IMR-90 (cell line): ENCODE measurements around the gene ALKAL2. TPM values are rescaled to one million over a fixed set of nuclear protein-coding genes. Genes with fewer than 3 reads are reported as not detected.

Experiments
- ATAC-seq: fragments of 200-7000 bp; cut with Tn5 transposase; 2 replicates; pipeline ENCODE4 v1.9.1; 2020; ENCODE audit warnings: low read depth, mild to moderate bottlenecking, moderate library complexity
- BruUV-seq: library from RNA; stranded (reverse); fragments of 400-500 nt; replicated peaks from 2 replicates; lab custom pipeline; 2021; lab: Mats Ljungman, UMichigan
- CTCF ChIA-PET: fragments of 300-600 bp; formaldehyde crosslinking; extraction: SDS; loops from one replicate; lab custom pipeline; 2021; ENCODE audit warnings: antibody characterized with exemption; lab: Yijun Ruan, JAX
- POLR2A ChIA-PET: fragments of 300-600 bp; sonication (Branson Sonifier 250); formaldehyde crosslinking; loops from one replicate; lab custom pipeline; 2022; ENCODE audit warnings: antibody characterized with exemption; ENCODE audit not compliant: unreplicated experiment; lab: Charles Lee
- DNase-seq: peaks from one replicate; pipeline ENCODE4 v3.0.0; 2013
- H2AFZ ChIP-seq: replicated peaks from 2 replicates; pipeline ENCODE3; 2013; ENCODE audit warnings: low read length, mild to moderate bottlenecking; ENCODE audit not compliant: poor library complexity
- H2AK5ac ChIP-seq: 2 replicates; pipeline ENCODE4 v1.6.1; 2013; ENCODE audit warnings: low read depth, low read length, inconsistent platforms
- H2AK9ac ChIP-seq: replicated peaks from 2 replicates; pipeline ENCODE3; 2013; ENCODE audit warnings: mild to moderate bottlenecking, low read depth, low read length, moderate library complexity; ENCODE audit not compliant: poor library complexity
- H2BK120ac ChIP-seq: 2 replicates; pipeline ENCODE4 v1.6.1; 2013; ENCODE audit warnings: low read depth, low read length, inconsistent platforms
- H2BK15ac ChIP-seq: 3 replicates; pipeline ENCODE4 v1.6.1; 2013; ENCODE audit warnings: low read depth, low read length, inconsistent platforms
- H2BK20ac ChIP-seq: 2 replicates; pipeline ENCODE4 v1.6.1; 2013; ENCODE audit warnings: low read depth, mild to moderate bottlenecking, inconsistent platforms, low read length, moderate library complexity
- H2BK5ac ChIP-seq: 2 replicates; pipeline ENCODE4 v1.6.1; 2013; ENCODE audit warnings: mild to moderate bottlenecking, low read depth, low read length, inconsistent platforms; ENCODE audit not compliant: poor library complexity, severe bottlenecking
- H3K14ac ChIP-seq: replicated peaks from 2 replicates; pipeline ENCODE4 v1.6.1; 2013; ENCODE audit warnings: low read depth, low read length, inconsistent platforms
- H3K18ac ChIP-seq: 2 replicates; pipeline ENCODE4 v1.6.1; 2013; ENCODE audit warnings: low read depth, low read length, control low read depth
- H3K23ac ChIP-seq: 2 replicates; pipeline ENCODE4 v1.6.1; 2013; ENCODE audit warnings: low read depth, low read length, inconsistent platforms
- H3K27ac ChIP-seq: 2 replicates; pipeline ENCODE4 v1.5.1; 2013; ENCODE audit warnings: mild to moderate bottlenecking, control low read depth, low read length; ENCODE audit not compliant: insufficient read depth
- H3K27me3 ChIP-seq: 2 replicates; pipeline ENCODE4 v1.6.1; 2013; ENCODE audit warnings: low read length; ENCODE audit not compliant: control insufficient read depth, insufficient read depth
- H3K36me3 ChIP-seq: 2 replicates; pipeline ENCODE4 v1.6.1; 2013; ENCODE audit warnings: low read length, mixed read lengths; ENCODE audit not compliant: control insufficient read depth, insufficient read depth
- H3K4ac ChIP-seq: 2 replicates; pipeline ENCODE4 v1.6.1; 2013; ENCODE audit warnings: low read depth, low read length, inconsistent platforms
- H3K4me1 ChIP-seq: 2 replicates; pipeline ENCODE4 v1.6.1; 2013; ENCODE audit warnings: low read length, mixed read lengths; ENCODE audit not compliant: control insufficient read depth, insufficient read depth
- H3K4me2 ChIP-seq: 2 replicates; pipeline ENCODE4 v1.6.1; 2013; ENCODE audit warnings: low read depth, mild to moderate bottlenecking, control low read depth, low read length, moderate library complexity
- H3K4me3 ChIP-seq: 2 replicates; pipeline ENCODE4 v1.5.1; 2013; ENCODE audit warnings: low read depth, mild to moderate bottlenecking, control low read depth, low read length, moderate library complexity; ENCODE audit not compliant: insufficient read depth
- H3K56ac ChIP-seq: 2 replicates; pipeline ENCODE4 v1.6.1; 2013; ENCODE audit warnings: low read length, inconsistent platforms; ENCODE audit not compliant: insufficient read depth; ENCODE audit errors: extremely low read depth
- H3K79me1 ChIP-seq, 2 experiments: 2 replicates each; pipeline ENCODE4 v1.6.1; 2013; ENCODE audit warnings: low read length in 2 of 2, inconsistent platforms in 1 of 2, low read depth in 1 of 2
- H3K9ac ChIP-seq: 2 replicates; pipeline ENCODE4 v1.6.1; 2013; ENCODE audit warnings: low read depth, low read length, control low read depth
- H3K9me1 ChIP-seq: 2 replicates; pipeline ENCODE4 v1.6.1; 2013; ENCODE audit warnings: low read length, inconsistent platforms; ENCODE audit not compliant: insufficient read depth
- H3K9me3 ChIP-seq: 2 replicates; pipeline ENCODE4 v1.6.1; 2013; ENCODE audit warnings: low read length; ENCODE audit not compliant: control insufficient read depth, insufficient read depth
- H4K20me1 ChIP-seq: 2 replicates; pipeline ENCODE4 v1.6.1; 2013; ENCODE audit warnings: low read length, inconsistent platforms; ENCODE audit not compliant: insufficient read depth
- H4K5ac ChIP-seq: 2 replicates; pipeline ENCODE4 v1.6.1; 2013; ENCODE audit warnings: mild to moderate bottlenecking, low read depth, low read length, control low read depth
- H4K8ac ChIP-seq, 2 experiments: 2 replicates each; pipeline ENCODE4 v1.6.1; 2013; ENCODE audit warnings: low read depth in 2 of 2, low read length in 2 of 2, control low read depth in 1 of 2, inconsistent platforms in 1 of 2
- H4K91ac ChIP-seq: 2 replicates; pipeline ENCODE4 v1.6.1; 2013; ENCODE audit warnings: low read depth, low read length, inconsistent platforms; ENCODE audit not compliant: insufficient read depth
- BHLHE40 ChIP-seq: fragments of 150-350 bp; IDR thresholded peaks from 2 replicates; pipeline ENCODE4 v1.6.1; 2016; ENCODE audit warnings: mild to moderate bottlenecking, low read depth, low read length
- CEBPB ChIP-seq: IDR thresholded peaks from 2 replicates; pipeline ENCODE4 v1.6.1; 2012; ENCODE audit warnings: low read depth, low read length, improper control_type of control experiment
- CHD1 ChIP-seq: IDR thresholded peaks from 2 replicates; pipeline ENCODE4 v1.6.1; 2012; ENCODE audit warnings: low read depth, low read length, improper control_type of control experiment
- CTCF ChIP-seq: conservative IDR thresholded peaks from 2 replicates; pipeline ENCODE4 v1.5.1; 2012; ENCODE audit warnings: mild to moderate bottlenecking, low read depth, low read length, improper control_type of control experiment
- ELK1 ChIP-seq: fragments of 150-350 bp; IDR thresholded peaks from 2 replicates; pipeline ENCODE4 v1.6.1; 2016; ENCODE audit warnings: low read depth, mild to moderate bottlenecking, low read length, moderate library complexity, borderline replicate concordance
- MAFK ChIP-seq: IDR thresholded peaks from 2 replicates; pipeline ENCODE4 v1.6.1; 2012; ENCODE audit warnings: low read depth, low read length, improper control_type of control experiment
- MAZ ChIP-seq: IDR thresholded peaks from 2 replicates; pipeline ENCODE4 v1.6.1; 2012; ENCODE audit warnings: low read depth, mild to moderate bottlenecking, low read length, improper control_type of control experiment, moderate library complexity, borderline replicate concordance
- MXI1 ChIP-seq: IDR thresholded peaks from 2 replicates; pipeline ENCODE4 v1.6.1; 2012; ENCODE audit warnings: low read depth, mild to moderate bottlenecking, low read length, moderate library complexity, borderline replicate concordance
- NFE2L2 ChIP-seq: fragments of 150-350 bp; IDR thresholded peaks from 2 replicates; pipeline ENCODE4 v1.6.1; 2016; ENCODE audit warnings: low read depth, mild to moderate bottlenecking, low read length
- POLR2A ChIP-seq: IDR thresholded peaks from 2 replicates; pipeline ENCODE4 v1.6.1; 2012; ENCODE audit warnings: mild to moderate bottlenecking, low read depth, low read length
- RCOR1 ChIP-seq: IDR thresholded peaks from 2 replicates; pipeline ENCODE4 v1.6.1; 2012; ENCODE audit warnings: mild to moderate bottlenecking, low read length, improper control_type of control experiment; ENCODE audit not compliant: insufficient replicate concordance
- RFX5 ChIP-seq: IDR thresholded peaks from 2 replicates; pipeline ENCODE4 v1.8.0; 2012; ENCODE audit warnings: low read depth, mild to moderate bottlenecking, low read length, moderate library complexity
- SMC3 ChIP-seq: fragments of 150-350 bp; IDR thresholded peaks from 2 replicates; pipeline ENCODE4 v1.6.1; 2016; ENCODE audit warnings: low read depth, mild to moderate bottlenecking, antibody characterized with exemption, low read length, moderate library complexity
- USF2 ChIP-seq: fragments of 150-350 bp; IDR thresholded peaks from 2 replicates; pipeline ENCODE4 v1.6.1; 2017; ENCODE audit warnings: mild to moderate bottlenecking, antibody characterized with exemption, low read length, low read depth
- whole genome bisulfite sequencing, 2 experiments: methylation state at CpG; one replicate each; pipeline versions ENCODE4 v1.1.5 to v1.1.7; 2013; ENCODE audit warnings: missing lambda C conversion rate in 2 of 2; ENCODE audit not compliant: insufficient read length in 1 of 2; ENCODE audit errors: extremely low coverage in 2 of 2; 5-methylcytosine and 5-hydroxymethylcytosine counted together
- dilution Hi-C: fragments of 300-500 bp; cut with HindIII; formaldehyde crosslinking; loops from one replicate; pipeline ENCODE4 v1.14.3; 2018; ENCODE audit warnings: low sequenced_read_pairs; ENCODE audit not compliant: unreplicated experiment
- in situ Hi-C: fragments of 300-500 bp; cut with MboI; formaldehyde crosslinking; loops from 3 replicates; pipeline ENCODE4 v1.14.3; 2019; ENCODE audit warnings: low sequenced_read_pairs, inconsistent platforms, mixed read lengths
- intact Hi-C: fragments of 100-400 bp; cut with micrococcal nuclease; formaldehyde crosslinking; loops from 2 replicates; pipeline ENCODE4 v1.10.0; 2022
- polyA plus RNA-seq, 3 experiments: library from polyadenylated mRNA; depleted of rRNA; stranded (reverse); fragments of >200 nt; gene quantifications; 2 replicates each; pipeline ENCODE4 v1.2.3, GENCODE V29; 2012; ENCODE audit warnings: low replicate concordance in 1 of 3
- total RNA-seq: library from RNA; depleted of rRNA; stranded (reverse); fragments of >200 nt; gene quantifications from 2 replicates; pipeline ENCODE4 v1.2.3, GENCODE V29; 2012

The ALKAL2 gene
- total and polyA plus RNA-seq, 2 of the 4 experiments (the other 2 are of a cell fraction): not detected

GRCh38 chr2:260507-261161 lies 27.3 kb downstream of the ALKAL2 start:
- peak overlapping the region; percentile 34 for H3K4me2 ChIP-seq
- H3K36me3 ChIP-seq: no peaks in the 10 kb centered on the region
- H3K4ac ChIP-seq: peak overlapping the region; percentile 46
- no peak overlapping the region for H3K14ac ChIP-seq
- H3K18ac ChIP-seq: peak overlapping the region; percentile 1; the same call in 1 of the 2 replicates
- H2BK5ac ChIP-seq: no peak overlapping the region
- intact Hi-C loops (loop anchor here (1.0 to 5.0 kb wide), 3 partner anchors 14 to 417 kb away; partner anchors contain the start of gene TMEM18), in situ Hi-C loops (no loop called here), dilution Hi-C loops (no loop called here)
- no peaks in the 10 kb centered on the region; the same call in 1 of the 2 replicates for H3K9me1 ChIP-seq
- no peak overlapping the region for H4K5ac ChIP-seq
- no peak overlapping the region for H2BK15ac ChIP-seq
- peak; percentile 64 for ATAC-seq
- 0% methylated on average over 1 of the region's 6 CpGs; no CpG with 5 or more reads in 1 of the 2 experiments for WGBS, 2 experiments
- ChIA-PET POLR2A (no interaction called here), CTCF (interaction anchor here (0.6 to 2.2 kb wide), 3 partner anchors 14 to 239 kb away, joined by 4 to 5 read pairs (median 5); no protein-coding TSS in a partner anchor)
- no peaks in the 10 kb centered on the region for H3K27me3 ChIP-seq
- H2AFZ ChIP-seq: no peak overlapping the region
- no peak overlapping the region for H3K56ac ChIP-seq
- peak overlapping the region; percentile 74; the same call in 1 of the 2 replicates for H3K27ac ChIP-seq
- H2BK20ac ChIP-seq: peak overlapping the region; percentile 20; the same call in 1 of the 2 replicates
- H4K8ac ChIP-seq: peak overlapping the region in 1 of 2 experiments; percentile 14; a peak in 1 of 4 replicates
- H3K4me1 ChIP-seq: peaks cover 10% of the 10 kb centered on the region
- H2AK9ac ChIP-seq: no peak overlapping the region
- no peak overlapping the region for H3K4me3 ChIP-seq
- H2BK120ac ChIP-seq: peak overlapping the region; percentile 16; the same call in 1 of the 2 replicates
- H4K20me1 ChIP-seq: no peaks in the 10 kb centered on the region
- peaks cover 11 to 19% of the 10 kb centered on the region in 2 experiments for H3K79me1 ChIP-seq
- no peaks in the 10 kb centered on the region for H3K9me3 ChIP-seq
- no peak overlapping the region for H3K23ac ChIP-seq
- no TSS peak for BruUV-seq
- H3K9ac ChIP-seq: no peak overlapping the region
- H4K91ac ChIP-seq: no peak overlapping the region
- peak; percentile 86 for DNase-seq
- H2AK5ac ChIP-seq: no peak overlapping the region
- peak; percentile 59; the same call in 1 of the 2 replicates for TF ChIP-seq BHLHE40
- TF ChIP-seq SMC3: no peak
- TF ChIP-seq CHD1: no peak
- TF ChIP-seq ELK1: no peak
- TF ChIP-seq MXI1: no peak
- TF ChIP-seq NFE2L2: peak; percentile 22; the same call in 1 of the 2 replicates
- TF ChIP-seq RFX5: no peak
- TF ChIP-seq RCOR1: peak; percentile 54
- no peak for TF ChIP-seq USF2
- 0 out of 2 replicates have a peak, but pooled peaks have one; percentile 4 for TF ChIP-seq MAFK
- TF ChIP-seq POLR2A: no peak
- no peak for TF ChIP-seq CTCF
- no peak for TF ChIP-seq MAZ
- no peak for TF ChIP-seq CEBPB
